HepG2 (cell line): ENCODE results near the gene ITPRIPL1. TPM values are rescaled to one million over a fixed set of nuclear protein-coding genes. Genes with fewer than 3 reads are reported as not detected.
A peak's percentile ranks its signal among the peaks of the same experiment; 100 is the strongest.

ENCODE experiments used
- CBX2 ChIP-seq, 2 experiments: fragments of 200-600 bp in 1 of 2; sonication (generic); formaldehyde crosslinking in 1 of 2; IDR thresholded peaks; 2 replicates each; pipeline versions ENCODE4 v1.7.0 to v1.8.1; 2018 to 2022; ENCODE audit warnings: low read depth in 2 of 2, low read length in 1 of 2, mild to moderate bottlenecking in 1 of 2, missing genetic modification reagents in 1 of 2
- CSRNP1 ChIP-seq: sonication (generic); formaldehyde crosslinking; IDR thresholded peaks from 2 replicates; pipeline ENCODE4 v1.8.1; 2023; ENCODE audit warnings: mild to moderate bottlenecking, missing genetic modification reagents
- GABPB1 ChIP-seq: IDR thresholded peaks from 2 replicates; pipeline ENCODE4 v1.6.1; 2016; ENCODE audit warnings: mild to moderate bottlenecking, missing genetic modification reagents, moderate library complexity, missing compliant biosample characterization
- IRF9 ChIP-seq: sonication (generic); formaldehyde crosslinking; IDR thresholded peaks from 2 replicates; pipeline ENCODE4 v1.8.0; 2022; ENCODE audit warnings: missing genetic modification reagents, mild to moderate bottlenecking, borderline replicate concordance
- MAFK ChIP-seq, 2 experiments: IDR thresholded peaks in 1 of 2; conservative IDR thresholded peaks in 1 of 2; 2 replicates each; pipeline ENCODE4 v1.6.1; 2011; ENCODE audit warnings: improper control_type of control experiment in 2 of 2, low read length in 2 of 2
- MAX ChIP-seq: IDR thresholded peaks from 2 replicates; pipeline ENCODE4 v1.6.1; 2012; ENCODE audit warnings: inconsistent platforms
- MED8 ChIP-seq: sonication (generic); formaldehyde crosslinking; IDR thresholded peaks from 2 replicates; pipeline ENCODE4 v1.8.1; 2023; ENCODE audit warnings: mild to moderate bottlenecking, missing genetic modification reagents; ENCODE audit not compliant: insufficient replicate concordance
- NCOA2 ChIP-seq: sonication (generic); formaldehyde crosslinking; IDR thresholded peaks from 2 replicates; pipeline ENCODE4 v1.8.0; 2022; ENCODE audit warnings: inconsistent platforms
- NONO ChIP-seq, 2 experiments: fragments of 450-650 bp in 1 of 2; sonication (generic) in 1 of 2; formaldehyde crosslinking in 1 of 2; IDR thresholded peaks in 1 of 2; conservative IDR thresholded peaks in 1 of 2; 2 replicates each; pipeline versions ENCODE4 v1.6.1 to v1.8.0; 2017 to 2022; ENCODE audit warnings: mild to moderate bottlenecking in 1 of 2, missing genetic modification reagents in 1 of 2, moderate library complexity in 1 of 2
- PHF20 ChIP-seq: sonication (generic); formaldehyde crosslinking; IDR thresholded peaks from 2 replicates; pipeline ENCODE4 v1.5.0; 2020; ENCODE audit warnings: mild to moderate bottlenecking, missing genetic modification reagents
- PITX1 ChIP-seq: sonication (generic); formaldehyde crosslinking; IDR thresholded peaks from 2 replicates; pipeline ENCODE4 v1.5.1; 2020; ENCODE audit warnings: mild to moderate bottlenecking, missing genetic modification reagents
- TAF15 ChIP-seq: fragments of 200-400 bp; formaldehyde crosslinking; IDR thresholded peaks from one replicate; pipeline ENCODE4 v1.6.1; 2018; ENCODE audit warnings: mild to moderate bottlenecking, low read depth, low read length; ENCODE audit not compliant: poor library complexity, severe bottlenecking
- TERF1 ChIP-seq: sonication (generic); formaldehyde crosslinking; IDR thresholded peaks from 2 replicates; pipeline ENCODE4 v1.8.0; 2022; ENCODE audit warnings: mild to moderate bottlenecking, missing genetic modification reagents, moderate library complexity
- THAP11 ChIP-seq: IDR thresholded peaks from 2 replicates; pipeline ENCODE4 v1.6.1; 2016; ENCODE audit warnings: missing biosample characterization, missing genetic modification reagents
- ZNF121 ChIP-seq: sonication (generic); formaldehyde crosslinking; IDR thresholded peaks from 2 replicates; pipeline ENCODE4 v1.5.0; 2020; ENCODE audit warnings: mild to moderate bottlenecking, missing genetic modification reagents
- ZNF124 ChIP-seq: sonication (generic); formaldehyde crosslinking; IDR thresholded peaks from 2 replicates; pipeline ENCODE4 v1.4.0; 2020; ENCODE audit warnings: missing genetic modification reagents
- ZNF253 ChIP-seq: sonication (generic); formaldehyde crosslinking; IDR thresholded peaks from 2 replicates; pipeline ENCODE4 v1.8.0; 2022; ENCODE audit warnings: mild to moderate bottlenecking, missing genetic modification reagents, borderline replicate concordance
- ZNF333 ChIP-seq: sonication (generic); formaldehyde crosslinking; IDR thresholded peaks from 2 replicates; pipeline ENCODE4 v1.4.0; 2020; ENCODE audit warnings: mild to moderate bottlenecking, missing genetic modification reagents, borderline replicate concordance
- ZNF569 ChIP-seq: sonication (generic); formaldehyde crosslinking; IDR thresholded peaks from 2 replicates; pipeline ENCODE4 v1.5.0; 2020; ENCODE audit warnings: mild to moderate bottlenecking, missing genetic modification reagents, moderate library complexity, borderline replicate concordance
- ZNF605 ChIP-seq: sonication (generic); formaldehyde crosslinking; IDR thresholded peaks from 2 replicates; pipeline ENCODE4 v1.8.0; 2022; ENCODE audit warnings: mild to moderate bottlenecking, missing genetic modification reagents
- ZNF749 ChIP-seq: sonication (generic); formaldehyde crosslinking; IDR thresholded peaks from 2 replicates; pipeline ENCODE4 v1.8.0; 2022; ENCODE audit warnings: mild to moderate bottlenecking, missing genetic modification reagents, moderate library complexity, borderline replicate concordance
- ZSCAN12 ChIP-seq: sonication (generic); formaldehyde crosslinking; IDR thresholded peaks from 2 replicates; pipeline ENCODE4 v1.9.0; 2021; ENCODE audit warnings: mild to moderate bottlenecking, missing genetic modification reagents
- polyA plus RNA-seq, 8 experiments: library from polyadenylated mRNA; depleted of rRNA in 3 of 8; stranded (reverse) in 7 of 8; unstranded in 1 of 8; fragments of >200 nt; fragmentation: Illumina TruSeq in 4 of 8; extraction: Trizol in 4 of 8; gene quantifications; 2 replicates each; pipeline versions ENCODE4 v1.2.1 to v1.2.3, GENCODE V29; 2011 to 2016; ENCODE audit warnings: low read depth in 4 of 8, missing spikeins in 1 of 8, mixed read lengths in 1 of 8; ENCODE audit not compliant: insufficient read depth in 1 of 8
- total RNA-seq, 5 experiments: library from RNA; depleted of rRNA; stranded (reverse); fragments of >200 nt; fragmentation: Illumina TruSeq; extraction: Trizol; gene quantifications; 2 replicates each; pipeline ENCODE4 v1.2.3, GENCODE V29; 2016; ENCODE audit warnings: low read depth in 1 of 5

ITPRIPL1 gene
- total and polyA plus RNA-seq, 2 of the 13 experiments (the other 11 are each of a cell fraction or from before 2014, with no cell fraction given) = 4.3 to 11.7 TPM

GRCh38 chr2:96320728-96321622, 4.1 kb upstream of the ITPRIPL1 start (continued):
- TF ChIP-seq TERF1 (CRISPR knock-in tag) (0 out of 2 replicates have a peak, but pooled peaks have one; percentile 63), MAX (peak; percentile 50), NCOA2 (peak; percentile 32; the same call in 1 of the 2 replicates), MAFK (conservative IDR thresholded peaks at IDR 0.05 in 1 of 2, IDR thresholded peaks at IDR 0.05 in 1 of 2; ENCODE audit: low read length in 2 of 2) (no peak), NONO (IDR thresholded peaks at IDR 0.05) (no peak), NONO (CRISPR knock-in tag; conservative IDR thresholded peaks at IDR 0.05) (0 out of 2 replicates have a peak, but pooled peaks have one; percentile 27), PHF20 (CRISPR knock-in tag) (no peak), PITX1 (CRISPR knock-in tag) (peak; percentile 34; the same call in 1 of the 2 replicates), ZNF605 (CRISPR knock-in tag) (peak; percentile 60; the same call in 1 of the 2 replicates), ZNF333 (CRISPR knock-in tag) (no peak), IRF9 (CRISPR knock-in tag) (0 out of 2 replicates have a peak, but pooled peaks have one; percentile 19), ZNF749 (no peak), ZNF121 (CRISPR knock-in tag) (0 out of 2 replicates have a peak, but pooled peaks have one; percentile 52), THAP11 (peak; percentile 53; the same call in 1 of the 2 replicates), MED8 (CRISPR knock-in tag) (peak; percentile 61), ZNF124 (peak; percentile 34; the same call in 1 of the 2 replicates), TAF15 (no peak), ZNF569 (CRISPR knock-in tag) (no peak), ZNF253 (CRISPR knock-in tag) (0 out of 2 replicates have a peak, but pooled peaks have one; percentile 73), CSRNP1 (CRISPR knock-in tag) (0 out of 2 replicates have a peak, but pooled peaks have one; percentile 53), ZSCAN12 (CRISPR knock-in tag) (peak; percentile 87; the same call in 1 of the 2 replicates), CBX2 (IDR thresholded peaks at IDR 0.05; ENCODE audit: low read depth, low read length) (0 out of 2 replicates have a peak, but pooled peaks have one; percentile 56), CBX2 (CRISPR knock-in tag; IDR thresholded peaks at IDR 0.05; ENCODE audit: low read depth) (no peak; the same call in 1 of the 2 replicates), GABPB1 (CRISPR knock-in tag) (0 out of 2 replicates have a peak, but pooled peaks have one; percentile 45)
